Loucy (cell line): ENCODE data around the gene RELT.

ENCODE experiments used
- CTCF ChIP-seq: fragments of 200-600 bp; sonication (generic); conservative IDR thresholded peaks from 2 replicates; pipeline ENCODE4 v1.5.1; 2014; ENCODE audit warnings: mild to moderate bottlenecking, antibody characterized with exemption, low read length
- EZH2phosphoT487 ChIP-seq: fragments of 200-600 bp; IDR thresholded peaks from 2 replicates; pipeline ENCODE4 v1.6.1; 2018; ENCODE audit warnings: antibody characterized with exemption, mild to moderate bottlenecking, moderate library complexity, borderline replicate concordance

- TF ChIP-seq CTCF = no peak
- TF ChIP-seq EZH2phosphoT487 = no peak
Observed at GRCh38 chr11:73326929-73327811, 49.0 kb upstream of the RELT start.
